Kidney glomerular epithelial cell (primary cell): ENCODE measurements around the gene ARRDC1.
A peak's percentile ranks its signal among the peaks of the same experiment; 100 is the strongest.
"Not testable (repeated sequence)": the region's sequence is repeated elsewhere in the genome, so short reads cannot be mapped to it uniquely, and the experiment has no call there.

Experiments used
- DNase-seq: peaks from one replicate; lab custom pipeline; 2025; lab: John Stamatoyannopoulos, UW

ARRDC1 gene

DNA sequence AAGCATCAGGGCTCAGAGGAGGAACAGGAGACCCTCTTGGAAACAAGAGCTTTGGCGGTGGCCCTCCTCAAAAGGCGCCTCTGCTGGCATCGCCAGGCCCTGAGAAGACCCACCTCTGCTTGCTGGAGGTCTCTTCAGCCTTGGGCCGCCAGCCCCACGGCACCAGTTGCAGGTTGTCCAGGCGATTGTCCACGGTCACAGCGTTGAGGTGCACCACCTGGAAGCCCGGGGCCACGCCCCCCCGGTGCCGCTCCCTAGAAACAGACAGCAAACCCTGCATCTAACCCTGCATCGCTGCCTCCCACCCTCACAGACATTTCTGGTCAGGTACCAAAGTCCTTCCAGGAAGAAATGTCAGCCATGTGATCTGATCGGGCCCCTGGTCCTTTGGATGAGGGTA lies 18.6 kb upstream of the ARRDC1 start:
- DNase-seq: no peak

DNA sequence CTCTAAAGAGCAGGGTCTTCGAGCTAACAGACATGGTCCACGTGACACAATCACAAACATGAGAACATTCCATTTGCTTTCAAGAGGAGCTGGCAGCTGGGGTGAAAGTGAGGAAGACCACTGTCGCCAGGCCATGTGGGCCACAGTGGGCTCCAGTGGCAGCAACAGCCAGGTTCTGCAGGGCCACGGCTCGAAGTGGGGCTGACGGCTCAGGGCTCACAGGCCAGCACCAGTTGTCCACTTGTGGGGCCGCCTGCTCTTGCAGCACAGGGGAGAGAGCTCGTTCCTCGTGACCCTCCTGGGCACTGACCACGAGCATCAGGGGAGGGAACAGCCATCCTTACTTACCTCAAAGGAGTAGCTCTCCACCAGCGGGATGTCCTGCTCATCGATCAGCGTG lies 17.2 kb upstream of the ARRDC1 start:
- no peak for DNase-seq

DNA sequence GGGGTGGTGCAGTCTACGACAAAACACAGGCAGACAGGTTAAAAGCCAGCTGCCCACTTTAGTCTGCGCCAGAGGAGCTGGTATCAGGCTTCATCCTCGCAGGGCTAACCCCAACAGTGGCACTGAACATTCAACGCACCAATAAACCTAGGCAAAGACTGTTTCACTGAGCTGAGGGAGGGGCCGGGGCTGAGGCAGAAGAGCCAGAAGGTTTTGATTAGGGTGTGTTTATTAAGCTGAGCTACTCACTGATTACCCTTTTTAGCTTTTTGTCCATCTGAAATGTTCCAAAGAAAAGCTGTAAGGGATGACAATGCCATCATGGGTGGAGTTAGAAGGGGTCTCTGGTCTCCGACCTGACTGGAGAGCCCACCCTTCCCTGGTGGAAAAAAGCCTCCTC lies 16.6 kb upstream of the ARRDC1 start:
- DNase-seq: no peak

DNA sequence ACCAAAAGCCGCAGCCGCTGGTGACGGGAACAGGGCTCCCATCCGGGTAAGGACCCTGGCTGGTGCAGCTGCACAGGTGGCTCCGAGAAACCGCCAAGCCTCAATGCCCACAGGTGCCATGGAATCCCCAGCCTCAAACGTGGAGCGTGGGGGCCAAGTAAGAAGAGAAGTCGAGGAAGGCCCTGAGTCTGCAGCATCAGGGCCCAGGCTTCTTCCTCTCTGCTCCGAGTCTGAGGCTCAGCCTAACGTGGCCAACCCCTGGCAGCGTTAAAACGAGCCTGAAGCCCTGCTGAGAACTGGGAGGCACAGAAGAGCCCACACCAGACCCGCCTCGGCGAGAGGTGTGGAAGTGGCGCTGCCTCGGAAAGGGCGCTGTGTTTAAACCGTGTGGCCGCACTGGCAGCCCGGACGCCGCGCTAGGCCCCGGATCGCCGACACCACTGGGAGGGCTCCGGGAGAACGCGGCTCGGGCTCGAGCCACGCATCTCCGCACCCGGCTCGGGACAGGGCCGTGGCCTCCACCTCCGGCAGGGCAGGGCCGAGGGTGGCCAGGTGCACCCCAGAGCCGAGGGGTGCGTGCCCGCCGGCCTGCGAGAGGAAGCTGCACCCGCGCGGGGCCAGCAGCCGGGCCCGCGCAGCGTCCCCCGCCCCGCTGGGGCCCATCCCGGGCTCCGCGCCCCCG lies 15.9 kb upstream of the ARRDC1 start:
- DNase-seq: no peak

DNA sequence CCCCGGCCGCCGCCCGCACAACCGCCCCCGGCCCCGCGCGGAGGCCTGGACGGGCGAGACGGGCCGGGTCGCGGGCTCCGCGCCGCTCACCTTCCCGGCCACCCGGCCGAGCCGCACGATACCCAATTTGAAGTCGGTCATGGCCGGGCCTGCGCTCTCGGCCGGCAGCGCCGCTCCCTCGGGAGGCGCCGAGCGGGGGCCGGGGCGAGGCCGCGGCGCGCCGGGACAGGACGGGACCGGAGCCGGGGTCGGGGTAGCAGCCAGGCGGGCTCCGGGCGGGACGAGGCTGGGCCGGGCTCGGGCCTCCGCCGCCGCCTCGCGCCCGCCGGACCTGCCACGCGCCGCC lies 15.4 kb upstream of the ARRDC1 start:
- DNase-seq: no peak

DNA sequence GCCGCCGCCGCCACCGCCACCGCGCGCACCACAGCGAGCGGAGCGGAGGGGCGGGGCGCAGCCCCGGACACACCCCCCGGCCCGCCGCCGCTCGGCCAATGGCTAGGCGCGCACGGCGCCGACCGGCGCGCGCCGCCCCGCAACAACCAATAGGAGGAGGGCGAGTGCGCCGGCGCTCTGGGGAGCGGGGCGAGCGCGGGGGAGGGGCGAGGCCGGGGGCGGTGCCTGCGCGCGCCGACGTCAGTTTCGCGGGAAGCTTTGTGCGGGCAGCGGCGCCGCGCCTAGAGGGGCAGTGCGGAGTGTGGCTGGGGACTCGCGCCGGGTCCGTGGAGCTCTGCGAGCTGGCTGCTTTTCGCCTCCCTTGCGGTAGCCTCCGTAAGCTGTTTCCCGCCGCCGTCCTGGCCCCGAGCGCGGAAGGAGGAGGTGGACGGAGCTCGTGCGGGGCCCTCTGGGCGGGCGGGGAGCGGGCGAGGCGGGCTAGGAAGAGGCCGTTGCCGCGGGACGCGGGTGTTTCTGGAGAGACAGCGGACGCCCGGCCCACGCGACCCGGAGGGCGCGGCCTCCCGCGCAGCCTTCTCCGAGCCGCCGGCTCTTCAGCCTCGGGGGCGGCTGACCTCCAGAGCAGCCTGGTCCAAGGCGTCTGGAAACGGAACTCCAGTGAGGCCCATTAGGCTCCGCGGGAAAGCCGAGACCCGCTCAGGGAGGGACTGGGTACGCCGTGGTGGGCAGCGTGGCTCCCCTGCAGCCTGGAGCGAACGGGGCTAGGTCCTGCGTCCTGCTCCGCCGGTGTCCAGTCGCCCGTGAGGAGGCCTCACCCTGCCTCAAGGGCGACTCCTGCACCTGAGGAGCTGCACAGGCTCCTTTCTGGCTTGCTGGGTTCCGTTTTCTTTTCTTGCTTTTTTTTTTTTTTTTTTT lies 14.8 kb upstream of the ARRDC1 start, which contains the start of gene ZMYND19:
Gene ZMYND19 (minus strand): TSS at position 44 of the 915 bp plus-strand sequence. CDS start 249 bp downstream, outside the sequence.
- peak; percentile 46 for DNase-seq

DNA sequence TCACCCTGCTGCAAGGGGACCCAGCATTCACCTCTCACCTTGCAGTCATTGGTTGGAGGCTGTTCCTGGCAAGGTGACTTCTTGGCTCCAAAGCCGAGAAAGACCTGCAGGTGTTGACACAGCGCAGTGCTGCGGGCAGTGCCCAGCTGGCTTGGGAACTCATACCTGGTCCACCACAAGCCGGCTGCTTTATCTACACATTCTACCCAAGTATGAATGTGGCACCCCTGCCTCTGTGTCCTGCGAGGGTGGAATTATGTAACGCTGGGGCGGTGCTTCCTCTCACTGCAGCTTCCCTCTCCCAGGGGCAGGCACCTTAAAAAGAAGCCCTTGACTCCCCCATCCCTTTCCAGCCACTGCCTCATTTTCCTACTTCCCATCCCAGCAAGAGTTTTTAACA lies 12.7 kb upstream of the ARRDC1 start:
- no peak for DNase-seq

DNA sequence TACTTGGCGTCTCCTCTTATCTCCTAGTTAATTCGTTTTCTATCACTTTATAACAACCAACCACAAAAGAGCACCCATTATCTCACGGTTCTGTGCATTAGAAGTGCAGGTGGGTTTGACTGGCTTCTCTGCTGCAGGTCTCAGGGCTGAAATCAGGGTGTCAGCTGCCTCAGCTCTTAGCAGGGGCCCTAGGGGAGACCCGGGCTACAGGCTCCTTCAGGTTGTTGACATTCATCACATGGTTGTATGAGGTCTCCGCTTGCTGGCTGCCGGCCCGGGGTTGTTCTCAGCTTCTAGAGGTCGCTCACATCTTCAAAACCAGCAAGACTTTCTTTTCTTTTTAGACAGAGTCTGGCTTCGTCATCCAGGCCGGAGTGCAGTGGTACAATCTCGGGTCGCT lies 12.3 kb upstream of the ARRDC1 start:
- no peak for DNase-seq

DNA sequence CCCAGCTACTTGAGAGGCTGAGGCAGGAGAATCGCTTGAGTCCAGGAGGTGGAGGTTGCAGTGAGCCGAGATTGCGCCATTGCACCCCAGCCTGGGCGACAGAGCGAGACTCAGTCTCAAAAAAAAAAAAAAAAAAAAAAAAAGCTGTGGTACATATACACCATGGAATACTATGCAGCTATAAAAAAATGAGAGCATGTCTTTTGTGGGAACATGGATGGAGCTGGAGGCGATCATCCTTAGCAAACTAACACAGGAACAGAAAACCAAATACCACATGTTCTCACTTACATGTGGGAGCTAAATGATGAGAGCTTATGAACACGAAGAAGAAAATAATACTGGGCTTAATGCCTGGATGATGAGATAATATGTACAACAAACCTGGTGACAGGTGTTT lies 8.9 kb upstream of the ARRDC1 start:
- DNase-seq: not testable (repeated sequence)

DNA sequence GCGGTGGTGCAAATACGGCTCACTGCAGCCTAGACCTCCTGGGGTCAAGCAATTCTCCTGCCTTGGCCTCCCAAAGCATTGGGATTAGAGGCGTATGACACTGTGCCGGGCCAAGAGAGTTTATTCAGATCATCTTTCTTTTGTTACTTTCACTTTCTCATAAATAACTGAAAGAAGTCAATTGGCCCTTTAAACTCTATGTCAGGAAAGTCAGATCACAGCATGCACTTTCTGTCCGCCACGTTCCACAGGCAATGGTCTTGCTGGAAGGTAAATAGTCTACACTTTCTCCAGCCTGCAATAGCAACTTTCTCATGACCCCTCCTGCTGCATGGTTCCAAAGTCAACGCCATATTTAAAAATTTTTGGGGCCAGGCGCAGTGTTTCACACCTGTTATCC lies 6.5 kb upstream of the ARRDC1 start:
- DNase-seq: no peak

DNA sequence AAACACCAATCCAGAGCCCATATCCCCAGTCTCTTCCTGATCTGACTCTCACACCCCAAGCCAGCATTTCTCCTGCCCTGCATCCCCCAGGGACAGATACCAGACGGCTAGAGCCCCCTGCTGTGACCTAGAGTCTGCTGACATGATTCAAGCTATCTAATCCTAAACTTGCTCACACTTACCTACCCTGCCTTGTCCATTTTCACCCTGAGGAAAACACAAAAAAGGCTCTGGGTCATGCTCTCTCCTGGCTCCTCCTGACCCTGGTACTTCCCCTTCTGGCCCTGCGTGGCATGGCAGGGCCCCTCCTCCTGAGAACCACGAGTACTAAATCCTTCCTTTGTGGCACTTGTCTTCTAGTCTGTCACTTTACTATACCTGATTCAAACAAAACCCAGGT lies 2.8 kb upstream of the ARRDC1 start:
- DNase-seq: no peak

DNA sequence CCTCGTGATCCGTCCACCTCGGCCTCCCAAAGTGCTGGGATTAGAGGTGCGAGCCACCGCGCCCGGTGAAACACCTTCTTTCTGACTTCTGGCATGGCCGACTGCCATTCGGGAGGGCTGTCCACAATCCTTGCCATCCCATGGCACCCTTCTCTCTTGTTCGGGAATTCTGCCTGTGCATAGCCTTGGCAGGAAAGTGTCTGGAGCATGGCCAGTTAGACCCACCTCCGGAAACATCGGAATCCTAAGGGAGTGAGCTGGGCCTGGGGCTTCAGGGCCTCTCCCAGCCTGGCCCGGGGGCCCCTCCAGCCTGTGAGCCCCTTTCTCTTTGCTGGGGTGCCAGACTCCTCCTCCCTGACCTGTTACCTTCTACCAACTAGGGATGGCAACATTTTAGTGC lies 1.6 kb upstream of the ARRDC1 start:
- DNase-seq: no peak

DNA sequence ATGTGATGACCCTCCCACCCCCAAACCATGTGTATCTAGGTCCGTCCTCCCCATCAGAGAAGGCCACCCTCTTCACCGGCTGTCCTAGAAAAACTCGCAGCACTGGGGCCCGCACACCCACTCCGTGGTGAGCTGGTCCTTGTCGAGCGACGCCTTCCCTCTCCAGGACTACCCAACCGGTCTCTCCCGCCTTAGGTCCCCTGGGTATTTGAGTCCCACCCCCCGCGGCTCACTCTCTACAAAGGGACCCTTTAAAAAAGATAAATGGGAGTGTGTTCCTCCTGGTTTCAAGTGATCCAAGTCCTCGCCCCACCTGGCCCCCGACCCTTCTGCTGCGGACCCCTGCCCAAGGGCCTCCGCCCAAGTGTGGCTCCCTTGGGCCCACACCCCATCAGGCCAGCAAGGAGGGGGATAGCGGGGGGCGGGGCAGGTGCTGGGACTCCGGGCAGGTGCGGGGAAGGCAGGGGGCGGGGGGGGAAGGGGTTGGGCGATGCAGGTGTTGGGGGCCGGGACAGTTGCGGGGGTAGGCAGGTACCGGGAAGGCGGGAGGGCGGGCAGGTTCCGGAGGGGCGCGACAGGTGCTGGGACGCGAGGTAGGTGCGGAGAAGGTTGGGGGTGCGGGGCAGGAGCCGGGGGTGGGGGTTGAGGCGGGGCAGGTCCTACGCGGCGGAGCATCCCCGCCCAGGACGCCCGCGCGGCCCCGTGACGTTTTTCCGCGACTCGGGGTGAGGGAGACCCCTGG lies 970 bp upstream of the ARRDC1 start:
- DNase-seq: no peak

DNA sequence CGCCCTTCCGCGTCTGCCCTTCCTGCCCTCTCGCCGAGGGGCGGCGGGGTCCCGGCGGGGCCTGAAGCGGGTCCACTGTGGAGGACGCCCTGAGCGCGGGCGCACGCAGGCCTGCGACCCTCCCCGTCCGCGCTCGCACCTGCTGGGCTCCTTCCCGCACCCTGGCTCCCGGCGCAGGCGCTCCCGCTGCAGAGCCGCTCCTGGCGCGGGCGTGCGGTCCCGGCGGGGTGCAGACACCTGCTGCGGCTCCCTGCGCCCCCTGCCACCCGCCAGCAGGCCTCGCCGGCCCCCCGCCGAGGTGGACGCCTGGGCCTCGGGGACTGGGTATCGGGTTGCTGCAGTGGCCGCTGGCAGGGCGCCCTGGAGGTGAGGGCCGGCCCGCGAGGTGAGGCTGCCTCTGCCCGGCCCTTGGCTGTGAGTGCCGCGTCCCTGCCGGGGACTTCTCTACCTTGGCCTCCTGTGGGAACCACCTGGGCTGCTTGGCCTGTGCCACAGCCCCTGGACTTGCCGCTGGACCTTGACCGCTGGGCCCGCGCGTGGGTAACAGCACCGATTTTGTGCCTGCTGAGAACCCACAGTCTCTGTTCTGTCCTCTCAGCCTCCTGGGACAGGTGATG lies 627 bp downstream of the ARRDC1 start:
- DNase-seq: no peak

DNA sequence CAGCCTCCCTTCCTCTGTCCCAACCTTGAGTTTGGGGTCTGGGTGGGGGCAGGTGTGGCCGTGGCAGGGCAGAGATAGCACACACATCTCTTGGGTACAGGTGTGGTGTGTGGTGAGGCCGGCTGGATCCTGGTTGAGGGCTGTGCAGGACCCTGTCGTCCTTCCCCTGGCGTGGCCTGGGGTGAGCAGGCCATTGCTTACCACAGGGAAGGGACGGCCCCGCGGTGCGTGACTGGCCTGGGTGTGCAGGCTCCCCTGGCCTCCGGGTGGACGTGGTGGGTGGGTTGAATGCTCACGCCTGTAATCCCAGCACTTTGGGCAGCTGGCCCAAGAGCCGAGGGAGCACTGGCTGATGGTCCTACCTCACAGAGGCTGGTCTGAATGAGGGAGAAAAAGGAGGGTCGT lies 1.2 kb downstream of the ARRDC1 start:
- no peak for DNase-seq

DNA sequence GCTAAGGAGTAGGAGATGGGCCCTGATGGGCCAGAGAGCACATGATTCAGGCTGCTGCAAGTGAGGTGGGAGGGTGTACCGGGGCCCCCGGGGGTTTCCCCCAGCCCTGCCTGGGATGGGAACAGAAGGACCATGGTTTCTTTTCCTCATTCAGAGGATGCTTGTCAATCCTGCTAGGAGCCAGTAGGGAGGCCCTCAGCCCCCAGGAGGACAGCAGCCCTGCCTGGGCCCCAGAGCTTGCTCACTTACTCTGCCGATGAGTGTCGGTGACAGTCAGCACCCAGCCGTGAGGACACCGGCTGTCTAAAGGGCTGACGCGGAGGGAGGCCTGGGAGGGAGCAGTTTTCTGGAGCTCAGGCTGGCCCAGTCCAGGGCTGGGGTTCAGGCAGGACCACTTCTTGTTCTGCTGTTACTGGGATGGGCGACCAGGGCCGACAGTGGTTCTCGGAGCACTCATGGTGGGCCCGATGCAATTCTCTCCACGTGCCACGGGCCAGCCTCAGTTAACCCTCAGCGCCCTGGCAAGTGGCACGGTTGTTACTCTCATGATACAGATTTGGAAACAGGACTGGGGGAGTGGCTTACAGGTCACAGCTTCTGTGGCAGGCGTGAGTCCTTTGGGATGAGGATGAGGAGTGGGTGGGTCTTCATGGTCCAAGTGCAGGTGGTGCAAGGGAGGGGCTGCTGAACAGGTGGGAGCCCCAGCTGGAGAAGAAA lies 1.8 kb downstream of the ARRDC1 start:
- no peak for DNase-seq

DNA sequence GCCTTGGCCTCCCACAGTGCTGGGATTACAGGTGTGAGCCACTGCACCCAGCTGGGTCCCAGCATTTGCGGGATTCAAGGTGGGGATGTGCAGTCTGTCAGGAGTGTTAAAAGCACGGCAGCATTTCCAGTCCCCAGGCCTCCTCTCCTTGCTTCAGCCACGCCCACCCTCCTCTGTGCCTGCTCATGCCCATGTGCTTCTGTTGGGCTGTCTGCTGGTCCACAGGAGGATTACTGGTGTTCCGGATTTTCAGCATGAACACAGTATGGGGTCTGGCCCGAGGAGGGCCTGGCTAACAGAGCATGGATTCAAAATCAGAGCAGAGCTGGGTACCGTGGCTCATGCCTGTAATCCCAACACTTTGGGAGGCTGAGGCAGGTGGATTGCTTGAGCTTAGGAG lies 5.5 kb downstream of the ARRDC1 start:
- no peak for DNase-seq

DNA sequence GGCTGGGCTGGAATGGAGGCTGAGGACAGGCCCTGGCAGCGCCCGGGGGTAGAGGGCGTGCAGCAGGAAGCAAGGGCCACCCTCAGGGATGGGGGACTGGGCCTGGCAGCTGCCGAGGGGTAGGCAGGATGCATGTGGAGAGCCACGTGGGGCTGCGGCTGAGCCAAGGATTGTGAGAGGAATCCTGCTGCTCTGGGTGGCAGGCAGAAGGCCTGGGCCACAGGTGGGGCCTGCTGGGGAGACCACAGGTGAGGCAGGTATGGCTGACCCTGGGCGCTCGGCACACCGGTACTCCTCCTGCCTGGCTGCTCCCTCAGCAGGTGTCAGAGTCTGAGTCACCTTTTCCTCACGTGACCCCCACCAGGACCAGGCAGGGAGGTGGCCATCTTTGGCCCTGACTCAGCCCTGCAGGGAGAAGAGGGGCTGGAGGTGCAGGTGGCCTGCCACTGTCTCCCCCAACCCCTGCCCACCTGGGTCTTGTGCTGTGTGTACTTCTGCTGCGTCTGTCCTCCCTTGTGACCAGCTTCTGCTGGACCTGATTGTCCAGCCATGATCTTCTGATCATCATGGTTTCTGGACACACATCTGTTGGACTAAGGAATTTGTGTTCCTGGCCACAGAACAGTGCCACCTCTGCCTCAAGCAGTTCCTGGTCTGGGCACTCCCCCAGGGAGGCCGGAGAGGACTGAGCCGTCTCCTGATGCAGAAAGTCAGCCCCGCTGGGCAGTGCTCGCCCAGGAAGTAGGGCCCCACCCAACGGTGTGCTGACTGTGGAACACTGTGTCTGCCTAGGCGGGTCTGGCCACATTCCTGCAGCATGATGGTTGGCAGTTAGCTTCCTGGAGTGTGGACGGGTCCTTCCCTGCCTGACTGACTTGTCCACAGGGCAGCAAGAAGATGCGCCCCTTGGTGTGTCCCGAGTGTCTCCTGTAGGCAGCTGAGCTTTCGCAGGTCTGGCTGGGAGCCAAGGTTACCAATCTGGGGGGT lies 6.4 kb downstream of the ARRDC1 start:
- peak; percentile 90 for DNase-seq

DNA sequence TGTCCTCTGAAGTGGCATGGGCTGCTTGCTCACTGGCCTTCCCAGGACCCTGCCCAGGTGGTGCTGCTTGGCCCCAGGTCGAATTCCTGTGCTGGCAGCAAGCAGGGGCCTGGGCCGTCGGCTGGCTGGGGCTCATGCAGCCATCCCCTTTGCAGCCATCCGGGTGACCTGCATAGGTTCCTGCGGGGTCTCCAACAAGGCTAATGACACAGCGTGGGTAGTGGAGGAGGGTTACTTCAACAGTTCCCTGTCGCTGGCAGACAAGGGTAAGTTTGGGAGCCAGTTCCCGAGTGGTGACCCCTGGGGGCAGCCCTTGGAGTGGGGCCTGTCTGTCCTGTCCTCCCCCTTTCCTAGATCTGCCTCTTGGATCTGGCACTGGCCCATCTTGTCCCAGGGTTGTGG lies 7.3 kb downstream of the ARRDC1 start:
- DNase-seq: no peak

DNA sequence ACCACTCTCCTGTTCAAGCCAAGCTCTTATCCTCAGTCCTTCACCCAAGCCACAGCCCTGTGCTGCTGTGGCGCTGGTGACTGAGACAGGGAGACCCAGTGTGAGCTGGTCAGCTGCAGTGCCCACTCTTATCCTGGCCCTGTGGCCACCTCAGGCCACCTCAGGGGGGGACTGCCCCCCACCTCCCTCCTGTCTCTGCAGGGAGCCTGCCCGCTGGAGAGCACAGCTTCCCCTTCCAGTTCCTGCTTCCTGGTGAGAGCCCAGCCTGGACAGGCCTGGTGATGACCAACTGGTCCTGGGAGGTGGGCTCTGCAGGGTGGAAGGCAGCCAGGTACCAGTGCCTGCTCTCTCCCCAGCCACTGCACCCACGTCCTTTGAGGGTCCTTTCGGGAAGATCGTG lies 7.8 kb downstream of the ARRDC1 start:
- no peak for DNase-seq
